HG03442 (cell line): ENCODE data around the gene GCLC.
A peak's percentile ranks its signal among the peaks of the same experiment; 100 is the strongest.
"Not testable (repeated sequence)": the region's sequence is repeated elsewhere in the genome, so short reads cannot be mapped to it uniquely, and the experiment has no call there.

Experiments
- ATAC-seq: cut with Tn5 transposase; IDR thresholded peaks from one replicate; pipeline ENCODE4 v1.9.1; 2021; ENCODE audit warnings: mild to moderate bottlenecking, moderate library complexity; ENCODE audit not compliant: unreplicated experiment

GCLC gene

DNA sequence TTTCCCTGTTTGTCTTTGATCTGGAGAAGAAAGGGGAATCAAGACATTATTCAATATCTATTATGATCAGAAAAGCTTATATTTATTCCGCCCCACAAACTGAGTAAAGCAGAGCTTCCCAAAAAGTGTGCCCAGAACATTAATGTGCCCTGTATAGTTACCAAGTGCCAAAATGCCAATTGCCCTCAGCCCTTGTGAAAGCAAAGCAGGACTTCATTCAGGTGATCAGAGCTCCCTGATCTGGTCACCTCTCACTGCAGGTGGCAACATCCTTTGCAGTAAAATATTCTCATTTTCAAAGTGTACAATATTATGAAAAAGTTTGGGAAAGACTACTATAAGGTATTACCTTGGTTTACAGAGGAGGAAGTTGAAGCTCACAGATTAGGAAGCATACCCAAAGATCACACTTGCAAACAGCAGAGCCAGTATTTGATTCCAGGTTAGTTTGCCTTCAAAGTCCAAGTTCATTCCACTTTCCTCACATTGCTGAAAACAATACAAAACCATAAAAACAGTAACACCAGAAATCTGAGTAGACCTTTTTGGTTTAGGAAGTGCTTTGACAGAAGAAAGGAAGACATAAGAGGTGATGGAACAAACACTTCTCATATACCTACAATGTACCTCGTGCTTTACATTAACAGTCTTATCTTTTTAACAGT is 19.6 kb upstream of the GCLC start:
- ATAC-seq, result no peak

DNA sequence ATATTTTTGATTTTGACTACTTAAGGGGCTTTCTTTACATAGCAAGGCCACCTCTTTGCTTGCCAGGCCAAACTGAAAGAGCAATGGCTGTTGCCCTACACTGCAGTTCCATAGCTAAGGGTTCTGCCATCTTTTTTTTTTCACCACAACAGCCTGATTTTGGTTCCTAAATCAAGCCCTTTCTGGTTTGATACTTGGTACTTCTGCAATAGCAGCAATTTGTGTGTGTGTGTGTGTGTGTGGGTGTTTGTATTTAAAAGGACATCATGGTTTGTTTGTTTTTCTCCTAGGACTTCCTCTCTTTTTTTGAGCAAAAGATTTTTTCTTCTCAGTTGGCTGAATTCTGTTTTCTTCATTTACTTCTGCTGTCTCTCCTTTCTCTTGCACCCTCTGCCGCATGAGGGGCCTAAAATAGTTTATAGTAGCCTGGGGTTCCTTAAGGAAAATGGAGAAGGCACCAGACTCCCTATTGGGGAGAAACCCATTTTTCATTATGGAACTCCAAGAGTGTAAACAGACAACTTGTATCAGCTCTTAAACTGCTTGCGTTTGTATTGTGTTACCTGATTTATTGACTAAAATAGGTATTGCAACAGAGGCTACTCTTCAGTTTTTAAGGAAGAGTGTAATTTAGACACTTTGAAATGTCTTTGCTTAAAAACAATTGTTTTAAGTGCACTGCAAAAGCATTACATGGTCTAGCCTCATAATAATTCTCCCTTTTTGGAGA is 12.2 kb upstream of the GCLC start:
- no peak for ATAC-seq

DNA sequence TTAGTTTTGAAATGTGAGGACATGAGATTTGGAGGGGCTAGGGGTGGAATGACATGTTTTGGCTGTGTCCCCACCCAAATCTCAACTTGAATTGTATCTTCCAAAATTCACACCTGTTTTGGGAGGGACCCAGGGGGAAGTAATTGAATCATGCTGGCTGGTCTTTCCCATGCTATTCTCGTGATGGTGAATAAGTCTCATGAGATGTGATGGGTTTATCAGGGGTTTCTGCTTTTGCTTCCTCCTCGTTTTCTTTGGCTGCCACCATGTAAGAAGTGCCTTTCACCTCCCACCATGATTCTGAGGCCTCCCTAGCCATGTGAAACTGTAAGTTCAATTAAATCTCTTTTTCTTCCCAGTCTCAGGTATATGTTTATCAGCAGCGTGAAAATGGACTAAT is 8.7 kb upstream of the GCLC start:
- ATAC-seq, result not testable (repeated sequence)

DNA sequence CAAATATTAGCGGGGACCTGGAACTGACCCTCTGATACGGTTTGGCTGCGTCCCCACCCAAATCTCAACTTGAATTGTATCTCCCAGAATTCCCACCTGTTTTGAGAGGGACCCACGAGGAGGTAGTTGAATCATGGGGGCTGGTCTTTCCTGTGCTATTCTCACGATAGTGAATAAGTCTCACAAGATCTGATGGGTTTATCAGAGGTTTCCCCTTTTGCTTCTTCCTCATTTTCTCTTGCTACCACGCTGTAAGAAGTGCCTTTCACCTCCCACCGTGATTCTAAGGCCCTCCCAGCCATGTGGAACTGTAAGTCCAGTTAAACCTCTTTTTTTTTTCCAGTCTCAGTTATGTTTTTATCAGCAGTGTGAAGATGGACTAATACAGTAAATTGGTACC is 6.8 kb upstream of the GCLC start:
- ATAC-seq, result not testable (repeated sequence)

DNA sequence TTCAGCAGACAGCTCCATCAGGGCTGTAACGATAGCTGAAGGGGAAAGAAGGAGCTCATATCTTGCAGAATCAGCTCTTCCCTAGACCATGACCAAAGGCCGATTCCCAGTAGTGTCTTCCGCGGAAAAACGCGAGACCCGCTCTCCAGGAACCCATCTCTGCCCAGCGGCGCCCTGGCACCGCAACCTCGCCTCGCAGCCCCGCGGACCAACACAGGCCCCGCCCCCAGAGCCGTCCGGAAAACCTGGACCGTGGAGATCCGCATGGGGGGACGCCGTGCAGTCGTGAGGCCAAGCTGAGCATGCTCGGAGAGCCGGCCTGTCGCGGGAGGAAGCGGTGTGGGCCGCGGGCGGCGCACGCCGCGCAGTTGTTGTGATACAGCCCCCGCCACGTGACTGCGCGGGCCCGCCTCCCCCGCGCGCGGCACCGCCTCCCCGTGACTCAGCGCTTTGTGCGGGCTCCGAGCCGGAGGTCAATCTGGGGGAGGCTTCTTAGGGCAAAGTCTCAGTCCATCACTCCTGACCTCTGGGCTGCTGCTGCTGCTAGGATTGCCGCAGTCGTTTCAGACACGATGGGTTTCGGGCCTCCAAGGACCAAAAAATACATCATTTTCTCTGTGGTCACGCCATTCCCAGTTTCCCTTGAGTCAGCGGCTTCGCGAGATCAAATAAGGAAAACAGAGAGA is 3.1 kb upstream of the GCLC start:
- peak; percentile 78 for ATAC-seq

DNA sequence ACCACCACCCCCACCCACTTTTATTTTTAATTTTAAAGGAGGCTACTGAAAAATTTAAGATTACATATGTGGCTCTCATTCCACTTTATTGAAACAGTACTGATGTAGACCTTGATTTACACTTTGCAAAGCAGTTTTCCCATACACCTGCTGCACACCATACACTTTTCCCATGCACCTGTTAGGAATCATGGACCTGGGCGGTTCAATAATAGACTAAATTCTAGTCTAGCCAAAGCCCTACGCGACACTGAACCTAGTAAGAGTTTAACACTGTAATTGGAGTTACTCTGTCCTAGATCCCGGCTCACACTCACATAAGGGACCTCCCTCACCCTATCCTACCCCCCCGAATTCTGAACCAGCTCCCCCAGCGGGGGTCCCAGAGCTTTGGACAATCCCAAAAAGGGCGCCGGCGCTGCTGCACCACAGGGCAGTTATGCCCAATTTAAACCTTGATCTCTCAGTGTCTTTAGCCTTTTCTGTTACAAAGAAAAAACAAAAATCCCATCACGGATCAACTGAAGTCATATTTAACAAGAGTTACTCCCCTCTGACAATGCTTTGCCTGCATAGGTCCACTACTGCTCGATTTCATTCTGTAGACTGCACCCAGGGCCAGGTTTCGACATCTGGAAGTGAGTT is 2.4 kb upstream of the GCLC start:
- ATAC-seq, result peak; percentile 3

DNA sequence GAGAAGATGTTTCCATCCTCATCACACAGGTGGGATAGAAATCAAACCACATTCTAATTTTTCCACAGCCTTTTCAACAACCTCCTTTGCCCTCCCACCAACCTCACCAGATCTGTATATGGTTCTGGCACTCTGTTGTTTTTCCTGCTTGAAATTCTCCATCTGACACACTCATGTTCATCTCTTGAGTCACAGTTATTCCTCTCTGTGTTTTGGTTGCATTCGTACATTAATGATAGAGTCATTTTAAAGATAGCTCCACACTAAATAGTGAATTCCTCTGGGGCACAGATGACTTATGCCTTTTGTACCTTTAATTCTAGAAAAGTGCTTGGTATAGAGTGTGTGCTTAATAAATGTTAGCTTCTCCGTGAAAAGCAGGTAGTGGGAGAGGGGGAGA is 1.4 kb upstream of the GCLC start:
- ATAC-seq, result no peak

DNA sequence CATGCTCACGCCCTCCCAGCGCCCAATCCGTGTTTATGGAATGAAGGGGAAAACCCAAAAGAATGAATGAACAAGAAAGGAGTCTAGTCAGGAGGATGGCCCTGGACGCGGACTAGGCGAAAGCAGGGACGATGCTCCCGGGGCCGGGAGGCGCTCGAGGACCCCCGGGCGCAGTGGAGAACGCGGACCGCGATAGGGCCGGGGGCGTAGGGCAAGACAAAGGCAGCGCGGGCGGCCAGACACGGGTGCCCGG is 758 bp downstream of the GCLC start:
- no peak for ATAC-seq

DNA sequence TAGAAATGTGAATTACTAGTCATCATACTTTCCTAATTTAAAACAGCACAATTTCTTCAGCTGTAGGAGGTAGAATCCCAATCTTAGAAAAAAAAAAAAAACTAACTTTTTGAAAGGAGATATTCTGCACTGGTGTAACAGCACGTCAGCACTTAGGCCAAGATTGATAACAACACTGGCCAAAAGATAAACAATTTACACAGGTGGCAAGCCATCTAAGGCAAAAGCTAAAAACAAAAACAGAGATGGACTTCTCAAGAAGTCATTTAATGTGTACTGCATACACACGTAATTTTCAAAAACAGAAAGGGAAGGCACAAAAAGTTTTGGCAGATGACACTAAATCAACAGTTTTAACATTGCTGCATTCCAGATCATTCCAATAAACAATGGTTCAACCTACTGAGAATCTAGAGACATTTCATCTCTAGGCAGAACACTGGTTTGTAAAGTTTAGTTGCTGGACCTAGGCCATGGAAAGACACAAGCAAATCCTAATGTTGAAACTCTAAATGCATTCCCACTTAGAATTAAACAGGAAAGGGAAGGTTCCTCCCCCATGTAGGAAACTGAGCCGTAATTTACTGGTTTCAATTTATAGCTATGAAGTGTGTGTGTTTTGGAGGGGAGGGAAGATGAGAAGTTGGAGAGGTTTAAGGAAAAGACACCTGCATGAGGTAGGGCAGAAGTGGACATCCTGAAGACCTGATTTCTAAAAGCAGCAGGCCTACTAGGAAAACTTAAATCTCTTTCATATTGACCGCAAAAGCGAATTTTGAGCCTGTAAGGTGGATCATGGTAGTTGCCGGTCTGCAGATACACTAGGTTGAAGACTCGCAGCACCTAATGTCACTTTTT is 1.3 kb downstream of the GCLC start:
- no peak for ATAC-seq

DNA sequence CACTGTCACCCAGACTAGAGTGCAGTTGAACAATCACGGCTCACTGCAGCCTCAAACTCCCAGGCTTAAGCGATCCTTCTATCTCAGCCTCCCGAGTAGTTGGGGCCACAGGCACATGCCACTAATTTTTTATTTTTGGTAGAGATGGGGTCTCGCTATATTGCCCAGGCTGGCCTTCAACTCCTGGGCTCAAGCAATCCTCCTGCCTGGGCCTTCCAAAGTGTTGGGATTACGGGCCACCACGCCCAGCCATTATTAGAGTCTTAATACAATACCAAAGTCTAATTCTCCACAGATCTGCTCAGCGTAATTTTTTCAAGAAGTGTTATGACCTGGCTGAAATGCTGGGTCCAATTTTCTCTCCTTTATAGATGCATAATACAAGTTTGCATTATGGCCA is 3.0 kb downstream of the GCLC start:
- no peak for ATAC-seq

DNA sequence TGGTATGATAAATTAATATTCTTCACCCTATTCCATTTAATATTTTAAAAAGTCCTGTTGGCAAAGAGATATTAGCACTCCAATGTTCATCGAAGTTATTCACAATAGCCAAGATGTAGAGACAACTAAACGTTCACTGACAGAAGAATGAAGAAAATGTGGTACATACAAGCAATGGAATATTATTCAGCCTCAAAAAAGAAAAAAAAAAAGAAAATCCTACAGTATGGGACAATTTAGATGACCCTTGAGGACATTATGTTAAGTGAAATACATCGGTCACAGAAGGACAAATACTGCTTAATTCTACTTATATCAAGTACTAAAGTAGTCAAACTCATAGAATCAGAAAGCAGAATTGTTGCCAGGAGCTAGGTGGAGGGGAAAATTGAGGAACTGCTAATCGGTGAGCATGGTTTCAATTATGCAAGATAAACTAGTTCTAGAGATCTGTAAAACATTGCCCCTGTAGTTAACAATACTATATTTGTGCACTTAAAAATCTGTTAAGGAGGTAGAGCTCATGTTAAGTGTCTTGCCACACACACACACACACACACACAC is 4.7 kb downstream of the GCLC start:
- ATAC-seq, result no peak

DNA sequence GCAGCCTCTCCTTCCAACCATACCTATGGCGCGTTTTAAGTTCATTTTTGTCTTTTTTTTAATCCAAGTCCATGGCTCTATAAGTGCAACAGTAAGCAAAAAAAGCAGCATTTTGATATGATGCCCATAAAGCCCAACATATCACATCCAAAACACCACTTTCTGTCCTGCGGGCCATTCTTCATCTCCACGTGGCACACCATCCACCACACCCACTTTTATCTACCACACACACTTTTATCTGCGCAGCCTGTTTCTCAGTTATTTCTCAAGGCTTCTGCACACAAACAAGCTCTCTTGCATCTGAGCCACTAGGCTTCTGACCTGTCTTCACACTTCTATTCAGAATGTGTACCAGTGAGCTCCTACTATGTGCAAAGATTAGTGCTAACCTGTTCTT is 5.3 kb downstream of the GCLC start:
- ATAC-seq, result no peak

DNA sequence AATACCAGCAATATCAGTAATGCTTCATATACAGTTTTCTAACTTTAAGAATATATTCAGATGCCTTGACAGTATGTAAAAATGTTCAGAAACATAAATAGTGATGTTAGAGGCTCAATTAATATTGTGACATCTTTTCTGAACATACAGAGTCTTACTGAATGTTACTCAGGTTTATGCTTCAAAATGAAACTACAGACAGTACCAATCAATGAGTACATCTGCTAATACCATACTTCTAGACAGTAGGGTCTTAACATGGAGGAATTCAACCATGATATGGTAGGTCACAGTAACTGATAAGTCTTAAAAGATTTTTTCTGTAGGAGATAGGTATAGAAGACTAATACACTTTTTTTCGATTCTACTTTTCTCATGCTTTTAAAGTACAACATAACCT is 8.3 kb downstream of the GCLC start:
- no peak for ATAC-seq

DNA sequence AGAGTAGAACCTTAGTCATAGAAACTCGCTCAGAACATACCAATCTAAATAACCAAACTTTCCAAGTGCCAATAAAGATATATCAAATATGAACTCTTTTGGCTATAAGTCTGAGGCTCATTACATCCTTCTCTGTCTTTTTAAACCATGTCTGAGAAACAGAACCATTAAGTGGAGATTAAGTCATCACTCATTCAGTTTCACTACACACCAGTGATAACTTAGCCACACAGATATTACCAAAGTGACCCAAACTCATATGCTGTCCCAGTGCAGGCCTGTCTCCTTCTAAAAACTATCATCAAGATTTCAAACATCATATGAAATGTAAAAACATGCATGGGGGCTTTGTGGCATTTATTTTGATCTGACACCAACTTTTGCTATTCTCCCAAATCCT is 12.0 kb downstream of the GCLC start:
- no peak for ATAC-seq

DNA sequence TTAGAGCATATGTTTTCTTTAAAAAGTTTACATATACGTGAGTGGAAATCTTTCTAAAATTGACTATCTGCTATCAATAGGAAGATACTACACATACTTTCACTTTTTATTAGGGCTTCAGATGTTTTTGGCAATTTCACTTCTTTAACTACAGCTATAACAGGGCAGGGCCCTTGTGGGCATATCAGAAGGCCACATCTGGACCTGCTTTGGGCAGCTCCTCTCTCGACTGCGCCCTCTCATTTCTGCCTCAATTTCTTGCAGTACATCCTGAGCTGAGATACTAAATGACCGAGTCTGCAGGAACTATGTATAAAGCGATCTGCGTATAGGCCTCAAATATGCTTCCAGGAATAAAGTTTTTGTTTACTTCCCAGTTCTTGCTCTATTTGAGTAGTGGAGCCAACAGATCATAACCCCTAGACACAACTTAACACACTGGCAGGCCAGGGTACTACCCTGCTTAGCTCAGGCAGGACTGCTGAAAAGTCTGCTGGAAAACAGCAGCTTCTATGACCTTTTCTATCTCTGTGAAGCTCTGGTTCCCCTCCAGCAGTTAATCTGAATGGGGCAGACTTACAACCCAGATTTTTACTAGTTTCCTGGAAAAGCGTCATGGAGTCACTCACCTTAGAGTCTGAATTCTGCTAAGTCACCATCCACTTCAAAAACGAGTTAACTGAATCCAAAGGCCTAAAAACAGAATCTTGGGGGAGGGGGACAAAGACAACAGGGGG is 12.7 kb downstream of the GCLC start:
- no peak for ATAC-seq

DNA sequence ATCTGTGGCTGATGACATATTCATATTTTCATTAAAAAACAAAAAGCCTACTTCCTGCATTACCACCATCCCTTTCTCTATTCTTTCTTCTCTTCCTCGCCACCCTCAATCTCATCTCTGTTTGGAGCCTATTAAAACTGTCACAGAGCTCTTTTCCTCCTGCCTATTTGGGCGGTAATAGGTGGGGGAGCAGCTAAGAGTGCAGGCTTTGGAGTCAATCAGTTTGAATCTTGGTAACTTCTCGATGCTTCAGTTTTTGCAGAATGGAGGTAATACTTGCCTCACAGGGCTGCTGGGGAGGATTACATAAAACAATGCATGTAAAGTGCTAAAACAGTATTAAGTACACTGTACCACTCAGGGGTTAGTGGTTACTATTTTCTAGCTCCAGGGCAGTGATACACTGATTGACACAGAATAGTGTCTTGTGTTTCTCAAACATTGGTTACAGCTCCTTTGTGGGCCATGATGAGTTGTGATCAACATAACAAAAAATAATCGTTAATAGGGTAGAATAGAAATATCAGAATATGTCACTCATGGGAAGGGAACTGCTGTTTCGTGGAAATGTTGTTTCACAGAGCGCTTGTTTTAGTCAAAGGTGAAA is 14.0 kb downstream of the GCLC start:
- no peak for ATAC-seq

DNA sequence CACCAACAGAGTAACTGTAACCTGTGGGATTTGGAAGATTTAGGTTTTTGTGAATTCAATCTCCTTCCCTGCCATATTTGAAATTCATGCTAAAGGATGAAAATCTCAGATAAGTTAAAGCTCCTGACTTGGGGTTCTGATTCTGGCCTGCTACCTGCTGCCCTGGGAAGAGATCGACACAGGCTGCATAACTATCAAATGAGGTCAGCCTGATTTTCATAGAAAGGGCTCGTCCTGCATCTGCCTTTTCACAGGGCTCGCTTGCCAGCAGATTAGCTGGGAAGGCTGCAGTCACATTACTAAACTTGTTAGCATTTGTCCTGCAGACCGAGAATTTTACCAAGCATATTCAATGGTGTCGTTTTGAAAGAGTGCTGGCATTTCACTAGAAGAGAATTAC is 14.6 kb downstream of the GCLC start:
- no peak for ATAC-seq

DNA sequence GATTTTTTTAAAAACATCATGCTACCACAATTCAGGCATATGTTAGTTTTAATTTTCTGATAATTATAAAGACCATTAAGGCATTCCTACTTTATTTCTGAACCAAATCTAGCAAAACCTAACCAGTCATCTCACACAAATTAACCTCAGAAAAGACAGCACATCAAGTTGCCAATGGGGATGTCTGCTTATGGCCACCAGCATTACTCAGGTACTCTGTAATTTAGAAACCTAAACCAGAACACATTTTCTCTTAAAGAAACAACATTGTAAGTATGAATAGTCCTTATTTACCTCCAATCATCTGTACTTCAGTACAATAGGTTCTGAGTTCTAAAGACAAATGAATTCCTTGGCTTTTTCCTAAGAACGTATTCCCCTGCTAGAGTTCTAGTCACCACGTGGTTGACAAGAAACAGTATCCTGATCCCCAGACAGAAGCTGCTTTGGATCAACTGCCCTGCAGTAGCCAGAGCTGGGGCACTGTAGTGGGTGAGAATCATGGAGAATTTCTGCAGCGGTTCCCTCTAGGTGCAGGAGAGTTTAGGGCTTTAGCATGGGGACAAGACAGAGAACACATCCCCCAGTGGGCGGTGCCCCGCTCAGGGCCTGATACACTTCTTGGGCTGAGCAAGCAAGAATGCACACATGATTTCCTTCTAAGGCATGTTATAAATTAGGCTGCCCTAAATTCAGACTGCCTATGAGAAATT is 15.4 kb downstream of the GCLC start:
- no peak for ATAC-seq

DNA sequence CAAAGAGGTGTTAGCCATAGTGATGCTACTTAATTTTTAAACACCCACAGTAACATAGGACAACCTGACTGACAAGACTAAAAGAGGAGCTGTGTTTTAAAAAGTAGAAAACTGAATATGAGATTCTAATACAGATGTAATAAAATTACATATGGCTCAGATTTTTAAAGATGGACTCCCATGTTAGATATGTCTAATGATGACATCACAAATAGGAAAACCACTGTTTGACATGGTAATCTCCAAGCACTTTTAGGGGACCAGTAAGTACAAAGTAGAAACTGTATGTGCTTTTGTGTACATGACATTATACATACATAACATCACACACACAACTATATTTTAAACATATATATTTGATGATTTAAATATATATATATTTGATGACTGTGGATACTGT is 16.8 kb downstream of the GCLC start:
- no peak for ATAC-seq
